GM18867 (cell line): ENCODE results near the gene GABRA5.

Experiments
- ATAC-seq: cut with Tn5 transposase; IDR thresholded peaks from one replicate; pipeline ENCODE4 v1.9.1; 2021; ENCODE audit warnings: mild to moderate bottlenecking, moderate library complexity; ENCODE audit not compliant: unreplicated experiment

Gene GABRA5

GRCh38 chr15:26921433-26921832, 54.6 kb downstream of the GABRA5 start:
- no peak for ATAC-seq

DNA sequence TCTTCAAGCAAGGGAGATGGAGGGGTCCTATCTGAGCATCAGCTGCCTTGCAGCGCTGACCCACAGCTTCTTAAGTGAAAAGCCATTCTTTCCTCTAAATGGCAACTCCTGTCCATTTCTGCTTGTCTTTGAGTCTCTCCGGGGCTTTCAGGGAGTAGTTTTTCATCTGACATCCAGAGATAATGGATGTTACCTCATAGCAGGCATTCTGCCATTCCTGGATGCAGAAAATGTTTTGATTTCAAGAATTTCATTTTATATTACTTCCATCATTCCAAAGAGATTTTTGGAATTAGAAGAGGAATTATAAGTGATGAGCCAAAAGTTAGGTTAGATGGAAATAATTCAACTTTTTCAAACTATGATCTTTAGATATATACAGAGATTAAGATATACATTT, 59.2 kb downstream of the GABRA5 start:
- no peak for ATAC-seq

DNA sequence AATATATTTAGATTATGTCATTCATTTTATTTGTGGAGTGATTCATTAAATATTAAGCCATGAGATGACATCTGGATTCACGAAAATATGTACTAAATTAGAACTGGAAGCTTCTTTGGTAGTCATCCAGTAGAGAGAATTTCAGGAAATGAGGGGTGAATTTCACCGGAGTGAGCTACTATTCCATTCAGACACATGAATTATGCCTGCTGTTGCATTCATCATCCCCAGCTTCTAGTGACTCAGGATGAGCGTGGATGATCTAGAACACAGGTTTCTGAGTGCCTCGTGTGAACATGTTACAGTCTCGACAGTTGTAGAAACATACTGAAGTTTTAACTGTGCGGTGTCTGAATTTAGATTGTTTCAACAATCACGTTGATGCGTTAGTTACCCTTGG, 61.2 kb downstream of the GABRA5 start:
- ATAC-seq: no peak

DNA sequence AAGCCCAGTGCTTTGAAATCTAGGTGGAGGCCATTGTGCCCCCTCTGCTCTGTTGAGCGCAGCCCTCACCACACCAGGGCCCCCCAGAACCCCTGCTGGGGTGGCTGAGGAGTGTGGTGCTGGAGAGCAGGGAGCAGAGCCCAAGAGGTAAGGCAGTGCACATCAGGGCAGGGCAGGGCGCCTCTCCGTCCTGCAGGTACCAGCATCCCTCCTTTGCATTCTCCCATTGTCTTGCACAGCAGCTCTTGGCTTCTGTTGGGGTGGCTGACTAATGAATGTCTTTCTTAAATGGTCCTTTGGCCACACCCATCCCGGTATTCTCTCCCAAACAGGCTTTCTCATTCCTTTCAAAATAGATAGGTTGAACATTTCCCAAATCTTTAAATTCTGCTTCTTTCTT, 62.7 kb downstream of the GABRA5 start:
- ATAC-seq: no peak

DNA sequence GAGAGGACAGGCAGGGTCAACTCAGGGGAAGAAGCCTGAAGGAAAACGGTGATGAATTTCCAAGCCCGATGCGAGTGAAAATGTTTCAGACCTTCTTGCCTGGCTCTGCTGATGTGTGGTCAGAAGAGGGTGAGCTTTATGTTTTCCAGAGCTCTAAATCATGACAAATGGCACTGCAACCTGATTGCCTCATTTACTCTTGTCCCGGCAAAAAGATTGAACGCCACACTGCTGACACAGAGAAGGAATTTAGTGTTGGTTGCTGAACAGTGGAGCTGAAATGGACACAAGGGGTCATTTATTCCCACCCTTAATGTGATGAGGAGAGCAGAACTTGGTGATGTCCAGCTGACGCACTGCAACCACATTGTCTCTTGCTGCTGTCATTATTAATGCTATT, 68.0 kb downstream of the GABRA5 start:
- ATAC-seq: no peak

DNA sequence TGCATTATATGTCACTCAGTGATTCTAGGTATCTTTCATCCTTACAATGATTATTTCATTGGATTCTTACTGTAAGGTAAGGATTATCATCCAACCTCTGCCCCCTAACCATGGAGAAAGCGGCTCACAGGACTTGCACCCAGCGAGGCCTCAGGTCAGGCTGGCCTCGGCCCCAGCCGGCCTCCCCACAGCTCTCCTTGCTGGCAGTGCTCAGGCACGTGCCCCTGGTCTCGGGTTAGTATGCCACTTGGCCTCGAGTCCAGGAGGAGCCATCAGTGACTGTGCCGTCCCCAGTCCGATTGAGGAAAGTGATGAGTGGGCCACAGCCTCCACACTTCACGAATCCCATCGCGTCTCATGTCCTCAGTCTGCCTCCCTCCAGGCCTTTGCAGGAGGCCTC, 68.5 kb downstream of the GABRA5 start:
- no peak for ATAC-seq

DNA sequence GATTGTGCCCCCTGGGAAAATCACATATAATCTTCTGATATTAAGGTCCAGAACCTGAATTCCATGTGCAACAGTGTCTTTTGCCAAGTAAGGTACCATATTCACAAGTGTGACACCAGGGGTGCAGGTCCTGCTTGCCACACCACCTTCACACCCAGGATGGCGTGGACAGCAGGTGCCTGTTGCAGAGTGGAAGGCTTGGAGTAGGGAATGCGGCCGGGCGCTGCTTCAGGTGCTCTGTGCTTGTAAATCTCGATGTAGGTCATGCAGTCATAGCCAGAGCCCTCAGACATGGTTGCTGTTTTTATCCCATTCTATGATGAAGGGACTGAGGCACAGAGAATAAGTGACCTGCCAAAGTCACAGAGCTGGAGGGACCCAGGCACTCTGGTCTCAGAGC, 69.6 kb downstream of the GABRA5 start:
- ATAC-seq: no peak

GRCh38 chr15:26937134-26937533, 70.3 kb downstream of the GABRA5 start:
- ATAC-seq: no peak

- ATAC-seq: no peak
Measured at GRCh38 chr15:26939398-26939797, 72.5 kb downstream of the GABRA5 start.

DNA sequence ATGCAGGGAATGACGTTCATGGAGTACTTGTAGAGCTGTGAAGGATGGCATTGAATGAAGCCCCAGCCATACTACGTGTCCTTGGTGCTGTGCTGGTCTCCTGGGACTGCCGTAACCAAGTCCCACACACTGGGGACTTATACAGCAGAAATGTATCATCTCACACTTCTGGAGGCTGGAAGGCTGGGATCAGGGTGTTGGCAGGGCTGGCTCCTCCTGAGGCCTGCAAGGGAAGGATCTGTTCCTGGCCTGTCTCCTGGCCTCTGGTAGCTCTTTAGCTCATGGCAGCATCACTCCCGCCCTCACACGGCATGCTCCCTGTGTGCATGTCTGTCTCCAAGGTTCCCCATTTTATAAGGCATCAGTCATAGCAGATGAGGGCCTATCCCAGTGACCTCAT, 74.6 kb downstream of the GABRA5 start:
- no peak for ATAC-seq

DNA sequence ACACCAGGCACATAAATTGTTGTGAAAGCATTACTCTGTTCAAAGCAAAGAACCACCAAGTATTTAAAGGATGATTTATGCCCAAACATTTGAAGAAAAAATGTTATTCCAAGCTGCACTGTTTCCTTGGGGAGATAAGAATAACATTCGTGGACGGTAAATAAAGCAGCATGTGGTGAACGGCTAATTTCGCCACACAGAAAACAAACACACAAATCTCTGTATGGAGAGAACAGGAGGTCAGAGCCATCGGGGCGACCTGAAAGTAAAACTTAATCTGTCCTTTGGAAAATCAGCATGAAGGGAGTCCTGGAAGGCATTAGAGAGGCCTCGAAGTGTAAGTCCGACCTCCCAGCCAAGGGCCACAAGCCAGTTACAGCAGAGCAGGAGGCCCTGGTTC, 77.0 kb downstream of the GABRA5 start:
- no peak for ATAC-seq

DNA sequence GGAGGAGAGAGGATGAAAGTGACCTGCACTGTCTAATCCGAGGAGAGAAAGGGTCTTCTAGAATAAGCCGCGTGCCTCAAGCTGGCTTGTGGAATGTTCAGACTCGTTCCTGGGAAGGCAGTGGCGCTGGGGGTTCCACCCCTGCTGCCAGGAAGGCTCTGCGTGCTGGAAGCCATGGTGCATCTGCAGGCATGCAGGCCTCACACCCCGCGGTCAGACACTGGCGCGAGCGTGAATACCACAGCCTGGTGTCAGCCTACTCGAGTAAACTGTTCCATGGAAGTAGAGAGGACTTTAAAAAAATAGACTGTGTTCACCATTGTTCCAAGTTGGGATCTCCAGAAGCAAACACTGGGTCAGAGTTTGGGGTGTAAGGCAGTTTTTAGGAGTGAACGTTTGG, 78.2 kb downstream of the GABRA5 start:
- no peak for ATAC-seq

DNA sequence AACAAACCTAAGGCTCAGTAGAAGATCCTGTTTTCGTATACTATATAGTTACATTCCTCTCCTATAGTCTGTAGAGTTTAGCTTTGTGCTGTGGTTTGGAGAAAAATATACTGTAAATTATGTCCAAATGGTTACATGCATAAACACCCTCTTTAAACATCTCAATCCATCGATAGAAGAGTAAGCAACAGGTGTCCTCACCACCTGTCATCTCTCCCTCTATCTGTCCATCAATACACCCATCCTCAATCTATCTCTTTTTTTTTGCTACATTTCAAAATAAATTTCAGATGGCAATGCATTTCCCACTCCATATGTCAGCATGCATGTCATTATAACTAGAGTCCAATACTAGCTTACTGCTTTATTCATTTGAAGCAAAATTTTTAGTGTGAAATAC, 83.1 kb downstream of the GABRA5 start:
- no peak for ATAC-seq

DNA sequence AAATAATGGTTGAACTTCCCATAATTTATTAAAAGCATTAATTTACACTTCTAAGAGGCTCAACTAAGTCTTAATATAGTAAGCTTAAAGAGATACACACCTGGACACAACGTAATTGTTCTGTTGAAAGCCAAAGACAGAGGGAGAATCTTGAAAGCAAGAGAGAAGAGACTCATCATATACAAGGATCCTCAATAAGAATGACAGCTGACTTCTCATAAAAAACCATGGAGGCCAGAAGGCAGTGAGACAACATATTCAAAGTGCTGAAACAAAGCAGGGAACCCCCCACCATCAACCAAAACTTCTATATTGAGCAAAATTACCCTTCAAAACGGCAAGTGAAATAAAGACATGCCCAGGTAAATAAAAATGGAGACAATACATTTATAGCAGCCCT, 87.5 kb downstream of the GABRA5 start:
- ATAC-seq: no peak

DNA sequence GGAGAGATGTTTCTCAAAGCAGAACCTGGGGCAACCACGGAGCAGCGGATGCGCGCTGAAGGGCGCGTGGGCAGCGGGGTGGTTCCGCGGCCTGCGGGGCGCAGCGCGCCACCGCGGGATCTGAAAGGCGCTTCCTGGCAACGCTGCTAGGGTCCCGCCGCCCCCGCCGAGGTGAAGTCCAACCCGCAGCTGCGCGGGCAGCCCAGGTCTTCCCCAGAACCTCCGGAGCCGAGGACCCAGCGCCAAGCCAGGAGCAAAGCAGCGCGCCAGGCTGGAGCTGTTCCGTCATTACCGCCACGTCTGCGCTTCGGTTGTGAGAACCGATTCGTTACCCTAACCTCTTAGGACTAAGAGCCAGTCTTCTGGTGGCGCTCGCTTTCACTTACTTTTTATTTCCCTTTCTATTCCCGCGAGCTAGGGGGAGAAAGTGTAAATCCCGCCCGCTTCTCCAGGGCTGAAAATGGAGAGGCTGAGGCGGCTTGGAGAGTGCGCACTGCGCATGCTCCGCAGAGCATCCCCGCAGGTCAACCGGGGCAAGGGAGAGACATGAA, 100.9 kb downstream of the GABRA5 start:
- ATAC-seq: no peak

- ATAC-seq: no peak
Measured at GRCh38 chr15:26968806-26969205, 101.9 kb downstream of the GABRA5 start.

- ATAC-seq: no peak
Measured at GRCh38 chr15:26970712-26971210, 103.9 kb downstream of the GABRA5 start, which contains the start of gene GABRG3. GABRG3 (plus strand) TSS chr15:26971181.

GRCh38 chr15:26971271-26972018, 104.6 kb downstream of the GABRA5 start:
- ATAC-seq: no peak

GRCh38 chr15:26972636-26973035, 105.8 kb downstream of the GABRA5 start:
- ATAC-seq: no peak

- no peak for ATAC-seq
Measured at GRCh38 chr15:26974120-26974780, 107.4 kb downstream of the GABRA5 start.

DNA sequence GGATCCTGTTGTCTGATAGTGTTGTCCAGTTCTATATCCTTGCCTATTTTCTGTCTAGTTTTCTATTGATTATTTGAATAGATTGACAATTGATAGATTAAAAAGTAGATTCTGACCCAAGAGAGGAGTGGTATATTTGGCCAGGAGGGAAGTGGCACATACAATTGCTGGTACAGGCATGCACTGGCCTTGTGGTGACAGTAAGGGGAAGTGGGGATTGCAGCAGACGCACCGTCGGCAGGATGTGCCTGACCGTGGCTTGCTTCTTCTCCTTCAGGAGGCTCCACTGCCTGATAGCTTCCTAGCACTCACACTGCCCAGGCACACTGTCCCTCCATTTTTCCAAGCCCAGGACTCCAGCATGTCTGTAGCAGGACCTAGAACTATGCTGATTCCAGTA, 114.6 kb downstream of the GABRA5 start:
- ATAC-seq: no peak

DNA sequence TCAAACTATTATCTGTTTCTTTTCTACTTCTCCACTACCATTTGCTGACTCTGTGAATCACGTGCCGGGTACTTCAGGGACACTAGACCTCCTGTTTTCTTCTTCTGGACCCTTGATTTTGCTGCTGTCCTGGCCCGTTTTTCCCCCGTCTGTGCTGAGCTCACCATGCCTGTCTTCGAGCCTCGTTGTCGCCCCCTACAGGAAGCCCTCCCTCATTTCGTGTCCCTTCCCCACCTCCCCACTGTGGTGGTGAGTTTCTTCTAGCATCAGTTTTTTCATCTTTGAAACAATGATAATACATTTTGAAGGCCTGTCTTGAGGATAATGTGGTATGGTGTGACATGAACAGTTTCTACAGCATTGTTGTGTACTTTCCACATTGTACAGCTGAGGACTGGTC, 117.0 kb downstream of the GABRA5 start:
- ATAC-seq: no peak
